GM23248 (cell line): ENCODE measurements around the gene FOXB2.

Experiments used
- EZH2 ChIP-seq: fragments of 200-600 bp; sonication (generic); IDR thresholded peaks from 2 replicates; pipeline ENCODE4 v1.6.1; 2018; ENCODE audit warnings: antibody characterized with exemption, mild to moderate bottlenecking; ENCODE audit not compliant: insufficient read depth, poor library complexity, severe bottlenecking
- EZH2phosphoT487 ChIP-seq: fragments of 200-600 bp; sonication (generic); IDR thresholded peaks from 2 replicates; pipeline ENCODE4 v1.6.1; 2018; ENCODE audit warnings: antibody characterized with exemption, moderate library complexity, mild to moderate bottlenecking, low read depth; ENCODE audit not compliant: insufficient read depth

- TF ChIP-seq EZH2 (no peak), EZH2phosphoT487 (no peak)
Observed at GRCh38 chr9:77030045-77030444, 10.6 kb downstream of the FOXB2 start.
